GM20000 (cell line): ENCODE measurements around the gene ZNF526.

Experiments used
- DNase-seq: peaks from one replicate; pipeline ENCODE4 v3.0.0; 2012; ENCODE audit warnings: low spot score
- TF ChIP-seq, protein P1 (sequence below): IDR thresholded peaks from 2 replicates; pipeline ENCODE4 v1.5.1; 2012; ENCODE audit warnings: mild to moderate bottlenecking, control low read depth; ENCODE audit errors: extremely low read depth, missing control alignments

ZNF526 gene

GRCh38 chr19:42271861-42272534 is 51.9 kb downstream of the ZNF526 start:
- DNase-seq = no peak
- TF ChIP-seq, protein P1, sequence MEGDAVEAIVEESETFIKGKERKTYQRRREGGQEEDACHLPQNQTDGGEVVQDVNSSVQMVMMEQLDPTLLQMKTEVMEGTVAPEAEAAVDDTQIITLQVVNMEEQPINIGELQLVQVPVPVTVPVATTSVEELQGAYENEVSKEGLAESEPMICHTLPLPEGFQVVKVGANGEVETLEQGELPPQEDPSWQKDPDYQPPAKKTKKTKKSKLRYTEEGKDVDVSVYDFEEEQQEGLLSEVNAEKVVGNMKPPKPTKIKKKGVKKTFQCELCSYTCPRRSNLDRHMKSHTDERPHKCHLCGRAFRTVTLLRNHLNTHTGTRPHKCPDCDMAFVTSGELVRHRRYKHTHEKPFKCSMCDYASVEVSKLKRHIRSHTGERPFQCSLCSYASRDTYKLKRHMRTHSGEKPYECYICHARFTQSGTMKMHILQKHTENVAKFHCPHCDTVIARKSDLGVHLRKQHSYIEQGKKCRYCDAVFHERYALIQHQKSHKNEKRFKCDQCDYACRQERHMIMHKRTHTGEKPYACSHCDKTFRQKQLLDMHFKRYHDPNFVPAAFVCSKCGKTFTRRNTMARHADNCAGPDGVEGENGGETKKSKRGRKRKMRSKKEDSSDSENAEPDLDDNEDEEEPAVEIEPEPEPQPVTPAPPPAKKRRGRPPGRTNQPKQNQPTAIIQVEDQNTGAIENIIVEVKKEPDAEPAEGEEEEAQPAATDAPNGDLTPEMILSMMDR = no peak

DNA sequence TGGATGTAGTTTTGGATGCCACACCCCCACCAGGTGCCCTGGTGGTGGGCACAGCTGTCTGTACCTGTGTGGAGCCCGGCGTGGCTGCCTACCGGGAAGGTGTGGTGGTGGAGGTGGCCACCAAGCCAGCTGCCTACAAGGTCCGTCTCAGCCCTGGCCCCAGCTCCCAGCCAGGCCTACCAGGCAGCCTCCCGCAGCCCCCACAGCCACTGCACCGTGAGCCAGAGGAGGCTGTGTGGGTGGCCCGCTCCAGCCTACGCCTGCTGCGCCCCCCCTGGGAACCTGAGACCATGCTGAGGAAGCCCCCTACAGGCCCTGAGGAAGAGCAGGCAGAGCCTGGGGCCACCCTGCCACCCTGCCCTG is 52.4 kb downstream of the ZNF526 start:
- TF ChIP-seq, protein P1 = no peak
- DNase-seq = no peak

DNA sequence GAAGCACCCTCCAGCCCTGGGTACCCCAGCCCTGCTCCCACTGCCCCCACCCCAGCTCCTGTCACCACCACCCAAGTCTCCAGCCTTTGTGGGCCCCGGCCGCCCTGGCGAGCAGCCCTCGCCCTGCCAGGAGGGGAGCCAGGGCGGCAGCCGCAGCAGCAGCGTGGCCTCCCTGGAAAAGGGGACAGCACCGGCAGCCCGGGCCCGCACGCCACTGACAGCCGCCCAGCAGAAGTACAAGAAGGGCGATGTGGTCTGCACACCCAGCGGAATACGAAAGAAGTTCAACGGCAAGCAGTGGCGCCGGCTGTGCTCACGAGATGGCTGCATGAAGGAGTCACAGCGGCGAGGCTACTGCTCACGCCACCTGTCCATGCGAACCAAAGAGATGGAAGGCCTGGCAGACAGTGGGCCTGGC is 52.9 kb downstream of the ZNF526 start:
- TF ChIP-seq, protein P1 = no peak
- DNase-seq = no peak

DNA sequence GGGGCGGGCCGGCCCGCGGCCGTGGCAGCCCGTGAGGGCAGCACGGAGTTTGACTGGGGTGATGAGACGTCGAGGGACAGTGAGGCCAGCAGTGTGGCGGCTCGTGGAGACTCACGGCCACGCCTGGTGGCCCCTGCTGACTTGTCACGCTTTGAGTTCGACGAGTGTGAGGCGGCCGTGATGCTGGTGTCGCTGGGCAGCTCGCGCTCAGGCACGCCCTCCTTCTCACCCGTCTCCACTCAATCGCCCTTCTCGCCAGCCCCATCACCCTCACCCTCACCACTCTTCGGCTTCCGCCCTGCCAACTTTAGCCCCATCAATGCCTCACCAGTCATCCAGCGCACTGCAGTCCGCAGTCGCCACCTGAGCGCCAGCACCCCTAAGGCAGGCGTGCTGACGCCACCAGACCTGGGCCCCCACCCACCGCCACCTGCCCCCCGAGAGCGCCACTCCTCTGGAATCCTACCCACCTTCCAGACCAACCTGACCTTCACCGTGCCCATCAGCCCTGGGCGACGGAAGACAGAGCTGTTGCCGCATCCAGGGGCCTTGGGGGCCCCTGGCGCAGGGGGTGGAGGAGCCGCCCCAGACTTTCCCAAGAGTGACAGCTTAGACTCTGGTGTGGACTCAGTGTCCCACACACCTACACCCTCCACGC is 53.4 kb downstream of the ZNF526 start:
- TF ChIP-seq, protein P1 = no peak
- DNase-seq = no peak

DNA sequence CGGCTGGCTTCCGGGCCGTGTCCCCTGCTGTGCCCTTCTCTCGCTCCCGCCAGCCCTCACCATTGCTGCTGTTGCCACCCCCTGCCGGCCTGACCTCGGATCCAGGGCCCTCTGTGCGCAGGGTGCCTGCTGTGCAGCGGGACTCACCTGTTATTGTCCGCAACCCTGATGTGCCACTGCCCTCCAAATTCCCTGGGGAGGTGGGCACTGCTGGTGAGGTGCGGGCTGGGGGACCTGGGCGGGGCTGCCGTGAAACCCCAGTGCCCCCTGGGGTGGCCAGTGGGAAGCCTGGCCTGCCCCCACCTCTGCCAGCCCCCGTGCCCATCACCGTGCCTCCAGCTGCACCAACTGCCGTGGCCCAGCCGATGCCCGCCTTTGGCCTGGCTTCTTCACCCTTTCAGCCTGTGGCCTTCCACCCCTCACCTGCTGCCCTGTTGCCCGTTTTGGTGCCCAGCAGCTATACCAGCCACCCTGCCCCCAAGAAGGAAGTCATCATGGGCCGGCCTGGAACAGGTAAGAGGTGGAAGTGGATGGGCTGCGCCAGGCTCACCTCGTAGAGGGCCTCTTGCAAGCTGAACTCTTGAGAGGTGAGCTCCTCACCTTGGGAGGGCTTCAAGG is 54.1 kb downstream of the ZNF526 start:
- TF ChIP-seq, protein P1 = no peak
- no peak for DNase-seq

DNA sequence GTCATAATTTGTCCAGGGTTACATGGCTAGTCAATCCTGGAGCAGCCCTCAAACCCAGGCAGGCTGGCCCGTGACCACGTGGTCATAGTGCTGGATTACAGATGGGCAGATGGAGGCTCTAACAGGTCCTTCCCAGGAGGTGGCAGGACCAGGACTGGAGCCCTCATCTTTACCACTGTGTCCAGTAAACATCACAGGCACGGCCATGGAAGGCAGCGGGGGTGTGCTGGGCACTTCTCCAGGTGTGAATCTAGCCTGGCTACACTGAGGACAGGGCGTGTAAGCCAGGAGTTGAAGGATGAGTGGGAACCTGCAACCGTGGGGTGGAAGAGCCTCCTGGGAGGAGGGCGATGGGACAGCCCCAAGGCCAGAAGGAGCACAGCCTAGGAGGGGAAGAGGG is 55.0 kb downstream of the ZNF526 start:
- no peak for DNase-seq
- TF ChIP-seq, protein P1 = no peak

- DNase-seq = no peak
- TF ChIP-seq, protein P1 = no peak
These were observed 55.4 kb downstream of the ZNF526 start for GRCh38 chr19:42275517-42275916.
